ENCODE data around the gene PAX2. TPM values are rescaled to one million over a fixed set of nuclear protein-coding genes. Genes with fewer than 3 reads are reported as not detected.

The PAX2 gene
- total RNA-seq, 1 donor from 2014 or later = 0.34 TPM

GRCh38 chr10:100807241-100807951 lies 62.0 kb downstream of the PAX2 start:
- Histone ChIP-seq H3K27me3 (peaks cover 100% of the 10 kb centered on the region), H3K4me3 (no peak overlapping the region), H3K79me2 (ENCODE audit: low read depth) (no peaks in the 10 kb centered on the region), H3K4me1 (peaks cover 9% of the 10 kb centered on the region), H3K27ac (no peak overlapping the region), H4K20me1 (ENCODE audit: low read depth) (peaks cover 38% of the 10 kb centered on the region), H3K4me2 (no peak overlapping the region), H3F3A (ENCODE audit: low read depth) (no peaks in the 10 kb centered on the region), H3K36me3 (no peaks in the 10 kb centered on the region), H3K9me3 (ENCODE audit: low read depth) (no peaks in the 10 kb centered on the region), H2AFZ (replicated peaks) (no peak overlapping the region), H3K9ac (no peak overlapping the region)
- Mint-ChIP-seq H3K36me3 (no peaks in the 10 kb centered on the region), H3K4me3 (no peak overlapping the region), H3K9me3 (no peaks in the 10 kb centered on the region), H3K4me1 (peaks cover 25% of the 10 kb centered on the region), H3K27me3 (ENCODE audit: insufficient read depth, low read depth) (peaks cover 32% of the 10 kb centered on the region), H3K27ac (no peak overlapping the region)
- no peak for DNase-seq (ENCODE audit: low spot score)
- TF ChIP-seq EZH2 (IDR thresholded peaks at IDR 0.05) (no peak), EZH2phosphoT487 (IDR thresholded peaks at IDR 0.05) (no peak), CTCF (IDR thresholded peaks at IDR 0.05) (no peak)

- Mint-ChIP-seq H3K4me3 (no peak overlapping the region), H3K27ac (no peak overlapping the region), H3K27me3 (ENCODE audit: insufficient read depth, low read depth) (peaks cover 39% of the 10 kb centered on the region), H3K4me1 (peaks cover 15% of the 10 kb centered on the region), H3K9me3 (no peaks in the 10 kb centered on the region), H3K36me3 (no peaks in the 10 kb centered on the region)
- Histone ChIP-seq H3K79me2 (ENCODE audit: low read depth) (no peaks in the 10 kb centered on the region), H4K20me1 (ENCODE audit: low read depth) (peaks cover 38% of the 10 kb centered on the region), H3K36me3 (no peaks in the 10 kb centered on the region), H3K9me3 (ENCODE audit: low read depth) (no peaks in the 10 kb centered on the region), H3F3A (ENCODE audit: low read depth) (no peaks in the 10 kb centered on the region), H2AFZ (replicated peaks) (no peak overlapping the region), H3K27ac (no peak overlapping the region), H3K4me3 (no peak overlapping the region), H3K27me3 (peaks cover 100% of the 10 kb centered on the region), H3K4me1 (peaks cover 1% of the 10 kb centered on the region), H3K9ac (no peak overlapping the region), H3K4me2 (no peak overlapping the region)
- DNase-seq (ENCODE audit: low spot score) = no peak
- TF ChIP-seq CTCF (IDR thresholded peaks at IDR 0.05) = no peak
- no peak for TF ChIP-seq EZH2 (IDR thresholded peaks at IDR 0.05)
- no peak for TF ChIP-seq EZH2phosphoT487 (IDR thresholded peaks at IDR 0.05)
These were observed 63.5 kb downstream of the PAX2 start for GRCh38 chr10:100808876-100809275.

- H3K9me3 Mint-ChIP-seq = no peaks in the 10 kb centered on the region
- no peaks in the 10 kb centered on the region for H3K36me3 ChIP-seq
- no peak for TF ChIP-seq EZH2phosphoT487 (IDR thresholded peaks at IDR 0.05)
- no peak for TF ChIP-seq EZH2 (IDR thresholded peaks at IDR 0.05)
- no peak for TF ChIP-seq CTCF (IDR thresholded peaks at IDR 0.05)
These were observed 64.9 kb downstream of the PAX2 start for GRCh38 chr10:100810091-100810834.

More at GRCh38 chr10:100810091-100810834, 64.9 kb downstream of the PAX2 start:
- Histone ChIP-seq H3F3A (ENCODE audit: low read depth) (no peaks in the 10 kb centered on the region), H3K4me2 (no peak overlapping the region), H3K4me1 (no peaks in the 10 kb centered on the region), H4K20me1 (ENCODE audit: low read depth) (peaks cover 43% of the 10 kb centered on the region), H2AFZ (replicated peaks) (no peak overlapping the region), H3K4me3 (no peak overlapping the region), H3K27me3 (peaks cover 100% of the 10 kb centered on the region), H3K9ac (no peak overlapping the region), H3K9me3 (ENCODE audit: low read depth) (no peaks in the 10 kb centered on the region), H3K27ac (no peak overlapping the region), H3K79me2 (ENCODE audit: low read depth) (no peaks in the 10 kb centered on the region)
- DNase-seq (ENCODE audit: low spot score) = no peak
- H3K36me3 Mint-ChIP-seq = no peaks in the 10 kb centered on the region
- peaks cover 10% of the 10 kb centered on the region for H3K4me1 Mint-ChIP-seq
- H3K27ac Mint-ChIP-seq = no peak overlapping the region
- no peak overlapping the region for H3K4me3 Mint-ChIP-seq
- H3K27me3 Mint-ChIP-seq (ENCODE audit: insufficient read depth, low read depth) = peaks cover 35% of the 10 kb centered on the region
